Omental fat pad (tissue), 4 donors: Measurements from ENCODE around the gene RGS7BP. TPM values are rescaled to one million over a fixed set of nuclear protein-coding genes. Genes with fewer than 3 reads are reported as not detected.

Experiments used
- ATAC-seq: fragments of 150-250 bp; one replicate; pipeline ENCODE4 v1.9.1; 2016; ENCODE audit warnings: mild to moderate bottlenecking, moderate library complexity; ENCODE audit not compliant: low FRiP score
- DNase-seq: peaks from one replicate; pipeline ENCODE4 v3.0.0-alpha.2; 2019; ENCODE audit warnings: low spot score
- total RNA-seq, 4 donors: library from RNA; depleted of rRNA; stranded (reverse); fragments of >200 nt; gene quantifications; one replicate each; pipeline ENCODE4 v1.1.0, GENCODE V29; 2016
- TF ChIP-seq, protein P1 (sequence below), 3 donors: fragments of 450-650 bp; IDR thresholded peaks; one replicate each; pipeline ENCODE4 v1.5.1; 2016 to 2017; ENCODE audit warnings: antibody characterized with exemption in 3 of 3, mild to moderate bottlenecking in 3 of 3, moderate library complexity in 2 of 3

RGS7BP gene
- total RNA-seq, 4 donors from 2014 or later, result 0.65 to 4.6 (median 1.1) TPM

DNA sequence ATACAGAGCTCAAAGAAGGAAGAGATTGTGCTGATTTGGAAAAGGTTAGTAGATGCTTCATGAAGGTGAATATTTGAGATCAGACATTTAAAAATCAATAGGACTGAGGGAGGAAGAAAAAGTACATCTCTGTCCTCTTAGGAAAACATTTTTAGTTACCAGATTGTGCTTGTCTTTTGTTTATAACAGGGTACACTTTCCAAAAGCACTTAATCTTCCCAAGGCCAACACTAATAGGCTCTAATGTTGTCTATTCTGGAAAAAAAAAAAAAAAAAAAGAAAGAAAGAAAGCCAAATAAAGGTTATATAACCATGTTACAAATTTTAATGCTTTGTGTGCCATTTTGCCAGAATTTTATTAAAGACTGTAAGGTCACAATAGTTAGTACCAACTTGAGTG is 139.0 kb downstream of the RGS7BP start:
- TF ChIP-seq, protein P1, sequence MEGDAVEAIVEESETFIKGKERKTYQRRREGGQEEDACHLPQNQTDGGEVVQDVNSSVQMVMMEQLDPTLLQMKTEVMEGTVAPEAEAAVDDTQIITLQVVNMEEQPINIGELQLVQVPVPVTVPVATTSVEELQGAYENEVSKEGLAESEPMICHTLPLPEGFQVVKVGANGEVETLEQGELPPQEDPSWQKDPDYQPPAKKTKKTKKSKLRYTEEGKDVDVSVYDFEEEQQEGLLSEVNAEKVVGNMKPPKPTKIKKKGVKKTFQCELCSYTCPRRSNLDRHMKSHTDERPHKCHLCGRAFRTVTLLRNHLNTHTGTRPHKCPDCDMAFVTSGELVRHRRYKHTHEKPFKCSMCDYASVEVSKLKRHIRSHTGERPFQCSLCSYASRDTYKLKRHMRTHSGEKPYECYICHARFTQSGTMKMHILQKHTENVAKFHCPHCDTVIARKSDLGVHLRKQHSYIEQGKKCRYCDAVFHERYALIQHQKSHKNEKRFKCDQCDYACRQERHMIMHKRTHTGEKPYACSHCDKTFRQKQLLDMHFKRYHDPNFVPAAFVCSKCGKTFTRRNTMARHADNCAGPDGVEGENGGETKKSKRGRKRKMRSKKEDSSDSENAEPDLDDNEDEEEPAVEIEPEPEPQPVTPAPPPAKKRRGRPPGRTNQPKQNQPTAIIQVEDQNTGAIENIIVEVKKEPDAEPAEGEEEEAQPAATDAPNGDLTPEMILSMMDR (IDR thresholded peaks at IDR 0.05), result no peak
- DNase-seq, result no peak
- ATAC-seq, result no peak

DNA sequence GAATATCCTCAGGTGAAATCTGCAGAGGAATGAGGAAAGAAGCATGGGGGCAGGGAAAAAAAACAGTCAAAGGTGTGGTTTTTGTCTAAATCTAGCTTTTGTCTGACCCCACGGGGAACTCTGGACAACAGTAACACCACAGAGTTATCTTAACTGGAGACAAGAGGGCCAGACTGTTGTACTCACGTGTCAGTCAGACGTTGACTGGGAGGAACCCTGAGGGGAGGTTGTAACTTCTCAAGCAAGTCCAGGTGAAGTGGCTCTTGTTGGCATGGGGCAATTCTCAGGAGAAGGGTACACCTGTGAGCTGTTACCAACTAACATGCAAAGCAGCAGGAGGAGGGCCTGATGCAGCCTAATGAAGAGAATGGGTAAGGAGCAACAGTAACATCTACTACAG is 140.4 kb downstream of the RGS7BP start:
- ATAC-seq, result no peak
- DNase-seq, result no peak
- TF ChIP-seq, protein P1 (IDR thresholded peaks at IDR 0.05), result no peak

GRCh38 chr5:64649512-64649911 is 143.7 kb downstream of the RGS7BP start:
- no peak for DNase-seq
- no peak for ATAC-seq
- TF ChIP-seq, protein P1 (IDR thresholded peaks at IDR 0.05), result no peak

- TF ChIP-seq, protein P1 (IDR thresholded peaks at IDR 0.05), result no peak
- no peak for ATAC-seq
- DNase-seq, result no peak
Observed at GRCh38 chr5:64653766-64654560, 148.1 kb downstream of the RGS7BP start.

GRCh38 chr5:64654561-64654938 is 148.7 kb downstream of the RGS7BP start:
- TF ChIP-seq, protein P1 (IDR thresholded peaks at IDR 0.05), result no peak
- DNase-seq, result no peak
- no peak for ATAC-seq

DNA sequence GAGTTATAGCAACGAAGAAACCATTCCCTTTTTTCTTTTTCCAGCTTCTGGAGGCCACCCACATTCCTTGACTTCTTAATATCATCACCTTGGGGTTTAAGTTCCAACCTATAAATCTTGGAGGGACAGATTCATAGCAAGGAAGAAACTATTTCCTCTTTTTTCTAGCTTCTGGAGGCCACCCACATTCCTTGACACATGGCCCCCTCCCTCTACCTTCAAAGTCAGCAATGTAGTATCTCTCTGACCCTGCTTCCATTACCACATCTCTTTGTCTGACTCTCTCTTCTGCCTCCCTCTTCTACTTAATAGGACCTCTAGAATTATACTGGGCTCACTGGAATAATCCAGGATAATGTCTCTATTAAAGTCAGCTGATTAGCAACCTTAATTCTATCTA is 149.8 kb downstream of the RGS7BP start:
- TF ChIP-seq, protein P1 (IDR thresholded peaks at IDR 0.05), result no peak
- DNase-seq (no peak), ATAC-seq (no peak)

- DNase-seq, result no peak
- TF ChIP-seq, protein P1 (IDR thresholded peaks at IDR 0.05), result no peak
- ATAC-seq, result no peak
Observed at GRCh38 chr5:64659289-64659688, 153.5 kb downstream of the RGS7BP start.
